GM12875 (cell line): ENCODE data around the gene SRGAP3.

Experiments
- H3K4me3 ChIP-seq: one replicate; pipeline ENCODE4 v1.5.1; 2011; ENCODE audit warnings: low read depth, low read length, control low read depth
- CTCF ChIP-seq: IDR thresholded peaks from 2 replicates; pipeline ENCODE4 v1.5.1; 2011; ENCODE audit warnings: low read depth, mild to moderate bottlenecking, control low read depth, inconsistent platforms, low read length, moderate library complexity, borderline replicate concordance; ENCODE audit not compliant: insufficient read depth

The SRGAP3 gene

GRCh38 chr3:9047452-9048346, 201.7 kb downstream of the SRGAP3 start:
- H3K4me3 ChIP-seq, result no peak overlapping the region
- TF ChIP-seq CTCF, result no peak

- no peak overlapping the region for H3K4me3 ChIP-seq
- TF ChIP-seq CTCF, result no peak
Observed at GRCh38 chr3:9045371-9045770, 204.1 kb downstream of the SRGAP3 start.

- TF ChIP-seq CTCF, result no peak
- H3K4me3 ChIP-seq, result no peak overlapping the region
Observed at GRCh38 chr3:9043063-9043462, 206.4 kb downstream of the SRGAP3 start.

GRCh38 chr3:9041626-9042025, 207.8 kb downstream of the SRGAP3 start:
- H3K4me3 ChIP-seq, result no peak overlapping the region
- no peak for TF ChIP-seq CTCF

GRCh38 chr3:9040996-9041395, 208.4 kb downstream of the SRGAP3 start:
- no peak overlapping the region for H3K4me3 ChIP-seq
- no peak for TF ChIP-seq CTCF

- TF ChIP-seq CTCF, result no peak
- no peak overlapping the region for H3K4me3 ChIP-seq
Observed at GRCh38 chr3:9037144-9037711, 212.2 kb downstream of the SRGAP3 start.

- H3K4me3 ChIP-seq, result no peak overlapping the region
- TF ChIP-seq CTCF, result no peak
Observed at GRCh38 chr3:9036404-9037131, 212.9 kb downstream of the SRGAP3 start.
